HEK293T (cell line): ENCODE measurements around the gene MYOZ3.

Experiments
- ARNT ChIP-seq: fragments of 450-650 bp; IDR thresholded peaks from 2 replicates; pipeline ENCODE4 v1.6.1; 2017; ENCODE audit warnings: mild to moderate bottlenecking
- BHLHE40 ChIP-seq: fragments of 450-650 bp; IDR thresholded peaks from 2 replicates; pipeline ENCODE4 v1.6.1; 2016; ENCODE audit warnings: mild to moderate bottlenecking, moderate library complexity, borderline replicate concordance
- FOXA1 ChIP-seq: fragments of 450-650 bp; IDR thresholded peaks from 2 replicates; pipeline ENCODE4 v1.6.1; 2016; ENCODE audit warnings: mild to moderate bottlenecking
- FOXK2 ChIP-seq: fragments of 450-650 bp; IDR thresholded peaks from 2 replicates; pipeline ENCODE4 v1.6.1; 2016; ENCODE audit warnings: mild to moderate bottlenecking
- FOXM1 ChIP-seq: fragments of 450-650 bp; IDR thresholded peaks from 2 replicates; pipeline ENCODE4 v1.6.1; 2017; ENCODE audit warnings: mild to moderate bottlenecking, borderline replicate concordance
- HDGF ChIP-seq: fragments of 450-650 bp; IDR thresholded peaks from 2 replicates; pipeline ENCODE4 v1.6.1; 2017; ENCODE audit warnings: antibody characterized with exemption, borderline replicate concordance
- LEF1 ChIP-seq: fragments of 450-650 bp; IDR thresholded peaks from 2 replicates; pipeline ENCODE4 v1.6.1; 2017; ENCODE audit warnings: mild to moderate bottlenecking, borderline replicate concordance
- NFRKB ChIP-seq: fragments of 450-650 bp; IDR thresholded peaks from 2 replicates; pipeline ENCODE4 v1.6.1; 2016; ENCODE audit warnings: mild to moderate bottlenecking, moderate library complexity
- PKNOX1 ChIP-seq: fragments of 450-650 bp; IDR thresholded peaks from 2 replicates; pipeline ENCODE4 v1.6.1; 2016
- SP1 ChIP-seq: fragments of 450-650 bp; IDR thresholded peaks from 2 replicates; pipeline ENCODE4 v1.6.1; 2017
- SUZ12 ChIP-seq: fragments of 450-650 bp; IDR thresholded peaks from 2 replicates; pipeline ENCODE4 v1.6.1; 2016; ENCODE audit warnings: mild to moderate bottlenecking
- TARDBP ChIP-seq: fragments of 450-650 bp; IDR thresholded peaks from 2 replicates; pipeline ENCODE4 v1.6.1; 2016
- ZNF384 ChIP-seq: fragments of 450-650 bp; IDR thresholded peaks from 2 replicates; pipeline ENCODE4 v1.6.1; 2016

GRCh38 chr5:150661086-150661485, at the start of gene MYOZ3:
- no peak for TF ChIP-seq ZNF384
- TF ChIP-seq BHLHE40: no peak
- TF ChIP-seq SUZ12: no peak
- TF ChIP-seq NFRKB: no peak
- no peak for TF ChIP-seq TARDBP
- no peak for TF ChIP-seq PKNOX1
- no peak for TF ChIP-seq FOXA1
- TF ChIP-seq FOXK2: no peak
- TF ChIP-seq FOXM1: no peak
- no peak for TF ChIP-seq SP1
- TF ChIP-seq ARNT: no peak
- no peak for TF ChIP-seq LEF1
- TF ChIP-seq HDGF: no peak
